HepG2 (cell line): ENCODE results near the gene CD7. TPM values are rescaled to one million over a fixed set of nuclear protein-coding genes. Genes with fewer than 3 reads are reported as not detected.
A peak's percentile ranks its signal among the peaks of the same experiment; 100 is the strongest.

ENCODE experiments used
- ATF4 ChIP-seq, 2 experiments: fragments of 450-650 bp in 1 of 2; sonication (generic) in 1 of 2; formaldehyde crosslinking; IDR thresholded peaks; 2 replicates each; pipeline versions ENCODE4 v1.5.0 to v1.8.0; 2020 to 2022; ENCODE audit warnings: mild to moderate bottlenecking in 1 of 2, missing genetic modification reagents in 1 of 2
- CREB1 ChIP-seq, 2 experiments: fragments of 450-650 bp in 1 of 2; IDR thresholded peaks; 2 replicates each; pipeline ENCODE4 v1.6.1; 2016 to 2017; ENCODE audit warnings: control low read depth in 1 of 2, mild to moderate bottlenecking in 1 of 2, missing compliant biosample characterization in 1 of 2, missing genetic modification characterization in 1 of 2
- CTCF ChIP-seq: sonication (generic); formaldehyde crosslinking; IDR thresholded peaks from 2 replicates; pipeline ENCODE4 v1.5.0; 2020; ENCODE audit warnings: mild to moderate bottlenecking, missing genetic modification reagents, moderate library complexity
- DPF2 ChIP-seq: sonication (generic); formaldehyde crosslinking; IDR thresholded peaks from 2 replicates; pipeline ENCODE4 v1.4.0; 2020; ENCODE audit warnings: mild to moderate bottlenecking, low read depth, missing genetic modification reagents, borderline replicate concordance
- FOXK1 ChIP-seq: sonication (generic); formaldehyde crosslinking; IDR thresholded peaks from 2 replicates; pipeline ENCODE4 v1.4.0; 2020; ENCODE audit warnings: low read depth, missing genetic modification reagents, borderline replicate concordance
- GLMP ChIP-seq: sonication (generic); formaldehyde crosslinking; IDR thresholded peaks from 2 replicates; pipeline ENCODE4 v1.9.0; 2021; ENCODE audit warnings: missing genetic modification reagents, mild to moderate bottlenecking, borderline replicate concordance
- HOMEZ ChIP-seq: IDR thresholded peaks from 2 replicates; pipeline ENCODE4 v1.6.1; 2016; ENCODE audit warnings: low read depth
- IKZF5 ChIP-seq: IDR thresholded peaks from 2 replicates; pipeline ENCODE4 v1.6.1; 2018; ENCODE audit warnings: missing genetic modification reagents, mild to moderate bottlenecking, missing compliant biosample characterization
- JUNB ChIP-seq: sonication (generic); formaldehyde crosslinking; IDR thresholded peaks from 2 replicates; pipeline ENCODE4 v1.8.0; 2022; ENCODE audit warnings: missing genetic modification reagents, mild to moderate bottlenecking, borderline replicate concordance
- MYPOP ChIP-seq: sonication (generic); formaldehyde crosslinking; IDR thresholded peaks from 2 replicates; pipeline ENCODE4 v1.8.1; 2023; ENCODE audit warnings: mild to moderate bottlenecking, moderate library complexity, missing genetic modification reagents
- NFE2L2 ChIP-seq: fragments of 150-350 bp; IDR thresholded peaks from 2 replicates; pipeline ENCODE4 v1.6.1; 2014; ENCODE audit warnings: low read length
- NR2F1 ChIP-seq, 2 experiments: fragments of 450-650 bp in 1 of 2; formaldehyde crosslinking in 1 of 2; IDR thresholded peaks; 2 replicates each; pipeline versions ENCODE4 v1.5.0 to v1.6.1; 2016 to 2020; ENCODE audit warnings: mild to moderate bottlenecking in 1 of 2, missing compliant biosample characterization in 1 of 2, missing genetic modification reagents in 1 of 2, moderate library complexity in 1 of 2
- PAX8 ChIP-seq: sonication (generic); formaldehyde crosslinking; IDR thresholded peaks from 2 replicates; pipeline ENCODE4 v1.8.0; 2022; ENCODE audit warnings: mild to moderate bottlenecking, missing genetic modification reagents, borderline replicate concordance
- SOX13 ChIP-seq, 3 experiments: fragments of 450-650 bp in 1 of 3; sonication (generic) in 1 of 3; formaldehyde crosslinking in 1 of 3; IDR thresholded peaks in 2 of 3; conservative IDR thresholded peaks in 1 of 3; 2 replicates each; pipeline versions ENCODE4 v1.5.0 to v1.6.1; 2016 to 2020; ENCODE audit warnings: antibody characterized with exemption in 1 of 3, mild to moderate bottlenecking in 1 of 3, missing compliant biosample characterization in 1 of 3, missing genetic modification reagents in 1 of 3, moderate library complexity in 1 of 3
- ZC3H13 ChIP-seq: sonication (generic); formaldehyde crosslinking; IDR thresholded peaks from 2 replicates; pipeline ENCODE4 v1.8.1; 2023; ENCODE audit warnings: mild to moderate bottlenecking, missing genetic modification reagents, moderate library complexity
- ZNF224 ChIP-seq: sonication (generic); formaldehyde crosslinking; IDR thresholded peaks from 2 replicates; pipeline ENCODE4 v1.5.0; 2020; ENCODE audit warnings: mild to moderate bottlenecking, missing genetic modification reagents
- ZNF225 ChIP-seq: sonication (generic); formaldehyde crosslinking; IDR thresholded peaks from 2 replicates; pipeline ENCODE4 v1.4.0; 2020; ENCODE audit warnings: mild to moderate bottlenecking, missing genetic modification reagents
- ZNF34 ChIP-seq: sonication (generic); formaldehyde crosslinking; IDR thresholded peaks from 2 replicates; pipeline ENCODE4 v1.4.0; 2020; ENCODE audit warnings: mild to moderate bottlenecking, missing genetic modification reagents, borderline replicate concordance
- ZNF713 ChIP-seq: sonication (generic); formaldehyde crosslinking; IDR thresholded peaks from 2 replicates; pipeline ENCODE4 v1.4.0; 2020; ENCODE audit warnings: mild to moderate bottlenecking, missing genetic modification reagents
- polyA plus RNA-seq, 8 experiments: library from polyadenylated mRNA; depleted of rRNA in 3 of 8; stranded (reverse) in 7 of 8; unstranded in 1 of 8; fragments of >200 nt; fragmentation: Illumina TruSeq in 4 of 8; extraction: Trizol in 4 of 8; gene quantifications; 2 replicates each; pipeline versions ENCODE4 v1.2.1 to v1.2.3, GENCODE V29; 2011 to 2016; ENCODE audit warnings: low read depth in 4 of 8, missing spikeins in 1 of 8, mixed read lengths in 1 of 8; ENCODE audit not compliant: insufficient read depth in 1 of 8
- total RNA-seq, 5 experiments: library from RNA; depleted of rRNA; stranded (reverse); fragments of >200 nt; fragmentation: Illumina TruSeq; extraction: Trizol; gene quantifications; 2 replicates each; pipeline ENCODE4 v1.2.3, GENCODE V29; 2016; ENCODE audit warnings: low read depth in 1 of 5

CD7 gene
- total and polyA plus RNA-seq, 2 of the 13 experiments (the other 11 are each of a cell fraction or from before 2014, with no cell fraction given), result 67.6 to 76.4 TPM

- TF ChIP-seq DPF2 (CRISPR knock-in tag) (no peak), ATF4 (CRISPR knock-in tag; IDR thresholded peaks at IDR 0.05) (no peak), GLMP (no peak), NR2F1 (CRISPR knock-in tag; IDR thresholded peaks at IDR 0.05) (no peak), FOXK1 (CRISPR knock-in tag) (no peak), NFE2L2 (no peak; the same call in 1 of the 2 replicates), IKZF5 (CRISPR knock-in tag) (peak; percentile 71), JUNB (CRISPR knock-in tag) (no peak), PAX8 (CRISPR knock-in tag) (0 out of 2 replicates have a peak, but pooled peaks have one; percentile 33), CREB1 (IDR thresholded peaks at IDR 0.05) (no peak), CREB1 (CRISPR knock-in tag; IDR thresholded peaks at IDR 0.05) (no peak), CTCF (CRISPR knock-in tag) (peak; percentile 99), HOMEZ (CRISPR knock-in tag) (no peak; the same call in 1 of the 2 replicates), ZNF34 (CRISPR knock-in tag) (no peak), ZNF225 (CRISPR knock-in tag) (peak; percentile 24; the same call in 1 of the 2 replicates), ZC3H13 (CRISPR knock-in tag) (no peak), MYPOP (no peak), ZNF713 (CRISPR knock-in tag) (0 out of 2 replicates have a peak, but pooled peaks have one; percentile 68), SOX13 (IDR thresholded peaks at IDR 0.05) (no peak), SOX13 (CRISPR knock-in tag; conservative IDR thresholded peaks at IDR 0.05 in 1 of 2, IDR thresholded peaks at IDR 0.05 in 1 of 2) (no peak; a peak in 1 of 4 replicates), ZNF224 (CRISPR knock-in tag) (no peak)
Measured at GRCh38 chr17:82351713-82352488, 34.5 kb upstream of the CD7 start (continued).
